Uterus (tissue), 4 donors: ENCODE results near the gene R3HDM2. TPM values are rescaled to one million over a fixed set of nuclear protein-coding genes. Genes with fewer than 3 reads are reported as not detected.

Experiments used
- DNase-seq, 2 donors: peaks; one replicate each; pipeline ENCODE4 v3.0.0-alpha.2; 2019 to 2020
- H3K27ac ChIP-seq, 2 donors: fragments of 200-600 bp; sonication (generic); 1 replicate in 1 of 2; 2 replicates in 1 of 2; pipeline ENCODE4 v1.5.1; 2016 to 2018
- H3K27me3 ChIP-seq, 2 donors: fragments of 200-600 bp; sonication (generic); one replicate each; pipeline ENCODE4 v1.5.1; 2018 to 2019; ENCODE audit warnings: control low read depth in 1 of 2
- H3K36me3 ChIP-seq, 2 donors: fragments of 200-600 bp; sonication (generic); one replicate each; pipeline ENCODE4 v1.5.1; 2019; ENCODE audit warnings: control low read depth in 1 of 2
- H3K4me1 ChIP-seq, 2 donors: fragments of 200-600 bp; sonication (generic); one replicate each; pipeline ENCODE4 v1.5.1; 2018 to 2019; ENCODE audit warnings: control low read depth in 1 of 2
- H3K4me3 ChIP-seq, 2 donors: fragments of 200-600 bp; sonication (generic); 1 replicate in 1 of 2; 2 replicates in 1 of 2; pipeline ENCODE4 v1.5.1; 2018 to 2019; ENCODE audit warnings: mild to moderate bottlenecking in 1 of 2
- H3K9me3 ChIP-seq, 2 donors: fragments of 200-600 bp; sonication (generic); one replicate each; pipeline ENCODE4 v1.5.1; 2019; ENCODE audit warnings: control low read depth in 1 of 2
- CTCF ChIP-seq, 4 experiments: fragments of 200-600 bp in 2 of 4; fragments of 450-650 bp in 2 of 4; sonication (generic) in 2 of 4; IDR thresholded peaks; one replicate each; pipeline ENCODE4 v1.5.1; 2016 to 2019; ENCODE audit warnings: antibody characterized with exemption in 4 of 4, mild to moderate bottlenecking in 2 of 4, moderate library complexity in 1 of 4
- POLR2A ChIP-seq, 2 donors: fragments of 450-650 bp; IDR thresholded peaks; one replicate each; pipeline ENCODE4 v1.6.1; 2016; ENCODE audit warnings: antibody characterized with exemption in 2 of 2, mild to moderate bottlenecking in 1 of 2, moderate library complexity in 1 of 2
- intact Hi-C: fragments of 100-400 bp; cut with DNase I; formaldehyde crosslinking; loops from one replicate; pipeline ENCODE4 v1.15.1; 2023; ENCODE audit warnings: low total_unique reads
- total RNA-seq, 4 donors: library from RNA; depleted of rRNA in 3 of 4; stranded (reverse); fragments of >200 nt in 3 of 4; gene quantifications; one replicate each; pipeline versions ENCODE4 v1.1.0 to v1.2.4, GENCODE V29; 2014 to 2023
- donor health status: DM: yes; HTN: yes; CAD: no.

R3HDM2 gene
- total RNA-seq, 4 donors from 2014 or later, result 9.4 to 89.0 (median 34.2) TPM

GRCh38 chr12:57212701-57213057 is 218.2 kb downstream of the R3HDM2 start:
- DNase-seq, result no peak
- intact Hi-C loops, result no loop called here
- peaks cover 3 to 22% of the 10 kb centered on the region in 2 donors for H3K4me1 ChIP-seq
- peak overlapping the region; percentile 18 to 45 for H3K27ac ChIP-seq
- H3K9me3 ChIP-seq, result no peaks in the 10 kb centered on the region
- peaks cover 19 to 21% of the 10 kb centered on the region in 2 donors for H3K27me3 ChIP-seq
- no peaks in the 10 kb centered on the region for H3K36me3 ChIP-seq
- TF ChIP-seq POLR2A (IDR thresholded peaks at IDR 0.05) (no peak), CTCF (IDR thresholded peaks at IDR 0.05) (no peak)
- H3K4me3 ChIP-seq, result no peak overlapping the region

GRCh38 chr12:57211791-57212700 is 218.8 kb downstream of the R3HDM2 start:
- Histone ChIP-seq H3K27ac (no peak overlapping the region), H3K36me3 (no peaks in the 10 kb centered on the region), H3K4me1 (peaks cover 2 to 15% of the 10 kb centered on the region in 2 donors), H3K9me3 (no peaks in the 10 kb centered on the region), H3K27me3 (peaks cover 12 to 14% of the 10 kb centered on the region in 2 donors), H3K4me3 (no peak overlapping the region)
- TF ChIP-seq POLR2A (IDR thresholded peaks at IDR 0.05) (no peak), CTCF (IDR thresholded peaks at IDR 0.05) (no peak)
- intact Hi-C loops, result no loop called here
- DNase-seq, result peak in 1 of 2 donors; percentile 43

- H3K27ac ChIP-seq, result no peak overlapping the region
- H3K4me1 ChIP-seq, result peaks cover 0 to 8% of the 10 kb centered on the region in 2 donors
- H3K4me3 ChIP-seq, result no peak overlapping the region
- intact Hi-C loops, result no loop called here
- H3K36me3 ChIP-seq, result no peaks in the 10 kb centered on the region
- H3K27me3 ChIP-seq, result peaks cover 7 to 9% of the 10 kb centered on the region in 2 donors
- H3K9me3 ChIP-seq, result no peaks in the 10 kb centered on the region
- DNase-seq, result no peak
- TF ChIP-seq POLR2A (IDR thresholded peaks at IDR 0.05) (no peak), CTCF (IDR thresholded peaks at IDR 0.05) (no peak)
Observed at GRCh38 chr12:57210926-57211692, 219.7 kb downstream of the R3HDM2 start.

GRCh38 chr12:57210461-57210860 is 220.4 kb downstream of the R3HDM2 start:
- H3K9me3 ChIP-seq, result no peaks in the 10 kb centered on the region
- H3K27me3 ChIP-seq, result peaks cover under 1 to 3% of the 10 kb centered on the region in 2 donors
- no peak overlapping the region for H3K4me3 ChIP-seq
- H3K36me3 ChIP-seq, result no peaks in the 10 kb centered on the region
- DNase-seq, result no peak
- no peak for TF ChIP-seq POLR2A (IDR thresholded peaks at IDR 0.05)
- no peak overlapping the region for H3K27ac ChIP-seq
- H3K4me1 ChIP-seq, result peaks cover 0 to 5% of the 10 kb centered on the region in 2 donors
- intact Hi-C loops, result no loop called here

- intact Hi-C loops, result no loop called here
- TF ChIP-seq POLR2A (IDR thresholded peaks at IDR 0.05) (no peak), CTCF (IDR thresholded peaks at IDR 0.05) (no peak)
- DNase-seq, result no peak
- Histone ChIP-seq H3K4me3 (no peak overlapping the region), H3K27me3 (no peaks in the 10 kb centered on the region), H3K4me1 (peaks cover 0 to 5% of the 10 kb centered on the region in 2 donors), H3K27ac (no peak overlapping the region), H3K36me3 (no peaks in the 10 kb centered on the region), H3K9me3 (no peaks in the 10 kb centered on the region)
Observed at GRCh38 chr12:57209916-57210315, 220.9 kb downstream of the R3HDM2 start.
